ENCODE data around the gene GRM4.

GRM4 gene

DNA sequence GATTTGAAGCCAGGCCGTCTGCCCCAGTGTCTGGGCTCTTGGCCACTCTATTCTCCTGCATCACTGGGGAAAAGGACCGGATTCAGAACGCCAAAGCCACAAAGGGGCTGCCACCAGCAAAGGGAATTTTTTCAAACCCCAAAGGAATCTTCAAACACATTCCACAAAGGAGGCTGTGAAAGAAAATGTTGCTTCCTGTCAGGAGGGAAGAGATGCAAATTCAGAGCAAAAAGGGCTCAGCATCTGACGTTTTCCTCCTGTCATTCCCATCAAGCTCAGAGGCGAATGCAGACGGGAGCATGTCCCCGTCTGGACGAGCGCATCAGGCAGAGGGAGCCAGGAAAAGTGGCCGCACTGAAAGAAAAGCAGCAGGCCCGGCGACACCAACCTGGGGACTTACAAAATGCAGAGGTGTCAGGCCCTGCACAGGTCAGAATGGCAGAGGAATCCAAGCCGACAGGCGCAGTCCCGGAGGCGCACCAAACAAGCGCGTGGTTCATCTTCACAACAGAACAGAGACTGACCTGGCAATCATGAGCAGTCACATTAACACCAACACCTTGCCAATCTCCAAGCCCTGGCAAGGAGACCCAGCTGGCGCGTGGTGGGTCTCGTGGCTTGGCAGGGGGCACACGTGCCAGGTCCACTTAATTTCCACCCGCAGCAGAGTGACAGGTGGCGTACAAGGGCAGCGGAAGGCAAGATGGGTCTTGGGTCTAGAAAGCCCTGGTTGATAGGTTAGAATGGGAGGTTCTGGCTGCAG, 62.8 kb downstream of the GRM4 start:
- no peak for DNase-seq

DNA sequence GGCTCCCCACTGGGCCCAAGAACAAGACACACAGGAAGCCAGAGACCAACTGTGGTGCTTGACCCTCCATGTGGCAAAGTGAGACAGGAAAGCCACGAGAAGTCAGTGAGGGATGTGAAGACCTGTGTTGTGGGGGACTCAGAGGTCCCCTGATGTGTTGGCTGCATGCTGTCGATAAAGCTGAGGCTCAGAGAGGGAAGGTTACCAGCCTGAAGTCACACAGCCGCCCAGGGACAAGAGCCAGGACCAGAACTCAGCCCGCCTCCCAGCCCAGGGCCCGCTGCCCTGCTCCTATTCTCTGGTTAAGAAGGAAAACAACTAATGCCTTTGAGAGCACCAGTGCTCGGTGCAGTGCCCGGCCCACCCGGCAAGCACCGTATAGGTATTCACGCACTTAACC, 63.5 kb downstream of the GRM4 start:
- no peak for DNase-seq

DNA sequence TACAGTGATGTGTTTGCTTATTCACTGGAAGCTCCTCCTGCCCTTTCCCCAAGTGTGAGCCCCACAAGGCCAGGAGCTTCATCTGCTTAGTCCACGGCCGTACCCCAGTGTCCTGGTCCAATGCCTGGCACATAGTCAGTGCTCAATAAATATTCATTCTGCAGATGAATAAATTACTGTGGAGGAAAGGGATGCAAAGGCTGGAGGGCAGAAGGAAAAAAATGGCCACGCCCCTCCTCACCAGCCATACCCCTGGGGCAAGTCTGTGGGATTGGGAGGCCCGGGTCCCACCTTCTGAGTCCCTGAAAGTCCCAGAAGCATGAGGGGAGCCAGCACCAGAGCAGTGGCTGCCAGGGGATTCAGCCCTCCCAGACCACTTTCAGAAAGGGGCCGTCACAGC, 65.5 kb downstream of the GRM4 start:
- no peak for DNase-seq

- DNase-seq: no peak
Measured at GRCh38 chr6:34079899-34080298, 66.0 kb downstream of the GRM4 start.

GRCh38 chr6:34075906-34076305, 70.0 kb downstream of the GRM4 start:
- no peak for DNase-seq

- DNase-seq: no peak
Measured at GRCh38 chr6:34074064-34074742, 71.7 kb downstream of the GRM4 start.

GRCh38 chr6:34073540-34073939, 72.3 kb downstream of the GRM4 start:
- DNase-seq: no peak

DNA sequence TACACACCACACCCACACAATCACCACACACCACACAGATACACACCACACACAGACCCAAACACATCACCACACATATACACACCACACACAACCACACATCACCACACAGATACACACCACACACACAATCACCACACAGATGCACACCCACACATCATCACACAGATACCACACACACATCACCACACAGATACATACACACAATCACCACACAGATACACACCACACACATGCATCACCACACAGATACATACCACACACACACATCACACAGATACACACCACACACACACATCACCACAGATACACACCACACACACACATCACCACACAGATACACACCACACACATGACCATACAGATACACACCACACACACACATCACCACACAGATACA, 73.2 kb downstream of the GRM4 start:
- DNase-seq: no peak

- DNase-seq: no peak
Measured at GRCh38 chr6:34071884-34072379, 74.0 kb downstream of the GRM4 start.

- DNase-seq: no peak
Measured at GRCh38 chr6:34071136-34071883, 74.6 kb downstream of the GRM4 start.

DNA sequence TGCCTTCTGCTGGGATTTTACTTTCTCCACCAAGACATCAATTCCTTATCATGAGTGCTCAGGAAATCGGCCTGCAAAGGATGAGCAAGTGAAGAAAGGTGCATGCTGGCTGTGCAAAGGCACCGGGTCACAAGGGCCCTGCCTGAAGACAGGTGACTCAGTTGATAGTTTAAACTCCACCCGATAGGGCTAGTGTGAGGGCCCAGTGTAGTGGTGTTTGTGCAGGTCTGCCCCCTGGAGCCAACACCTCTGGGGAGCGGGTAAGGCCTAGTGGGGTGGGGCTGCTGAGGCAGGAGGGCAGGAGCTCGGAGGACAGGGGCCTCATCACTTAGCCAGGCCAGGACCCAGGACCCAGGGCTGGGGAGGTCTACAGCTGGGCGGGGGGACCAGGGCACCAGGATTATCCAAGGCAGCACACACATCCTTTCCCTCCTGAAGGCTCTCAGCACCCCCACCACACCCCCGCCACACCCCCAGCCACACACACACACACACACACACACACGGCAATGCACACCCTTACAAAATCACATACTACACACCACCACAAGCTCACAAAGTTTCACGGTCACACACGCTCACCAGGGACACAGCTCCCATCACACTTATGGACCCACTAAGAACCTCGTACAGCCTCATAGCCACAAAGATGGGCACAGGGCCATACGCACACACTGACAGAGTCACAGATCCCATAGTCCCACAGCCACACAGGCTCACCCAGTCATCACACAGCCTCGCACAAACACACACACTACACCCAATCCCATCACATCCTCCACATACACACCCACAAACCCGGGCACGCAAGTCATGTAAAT, 75.4 kb downstream of the GRM4 start:
- DNase-seq: no peak

GRCh38 chr6:34068462-34069044, 77.3 kb downstream of the GRM4 start:
- DNase-seq: no peak

DNA sequence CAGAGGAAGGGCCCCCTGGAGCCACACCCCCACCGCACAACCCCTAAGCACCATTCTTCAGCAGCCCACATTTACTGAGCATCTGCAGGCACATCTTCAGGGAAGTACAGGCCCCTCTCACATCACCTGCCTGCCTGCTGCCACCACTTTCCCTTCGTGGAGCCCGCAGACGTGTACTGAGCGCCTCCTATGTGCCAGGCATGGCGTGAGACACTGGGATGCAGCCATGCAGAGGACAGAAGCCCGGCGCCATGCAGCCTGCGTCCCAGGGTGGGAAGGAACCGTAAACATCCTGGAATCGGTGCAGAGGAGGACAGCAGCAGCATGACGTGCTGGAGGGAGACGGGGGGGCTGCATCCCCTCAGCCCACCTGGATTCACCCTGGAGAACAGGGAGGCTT, 78.1 kb downstream of the GRM4 start:
- DNase-seq: no peak

GRCh38 chr6:34066772-34067770, 78.8 kb downstream of the GRM4 start:
- no peak for DNase-seq

DNA sequence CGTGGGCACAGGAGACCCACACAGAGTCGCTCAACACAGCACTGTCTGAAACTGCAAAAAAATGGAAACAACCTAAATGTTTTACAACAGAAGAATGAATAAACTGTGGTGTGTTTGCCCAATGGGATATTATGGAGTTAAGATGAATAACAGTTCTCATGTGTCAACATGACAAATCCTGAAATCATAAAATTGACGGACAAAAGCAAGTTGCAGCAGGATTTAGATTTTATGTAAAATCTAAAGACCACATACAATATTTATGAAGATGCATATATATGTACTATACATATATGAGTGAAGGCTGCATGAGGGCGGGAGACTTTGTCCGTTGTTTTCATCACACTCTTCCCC, 79.7 kb downstream of the GRM4 start:
- DNase-seq: no peak

DNA sequence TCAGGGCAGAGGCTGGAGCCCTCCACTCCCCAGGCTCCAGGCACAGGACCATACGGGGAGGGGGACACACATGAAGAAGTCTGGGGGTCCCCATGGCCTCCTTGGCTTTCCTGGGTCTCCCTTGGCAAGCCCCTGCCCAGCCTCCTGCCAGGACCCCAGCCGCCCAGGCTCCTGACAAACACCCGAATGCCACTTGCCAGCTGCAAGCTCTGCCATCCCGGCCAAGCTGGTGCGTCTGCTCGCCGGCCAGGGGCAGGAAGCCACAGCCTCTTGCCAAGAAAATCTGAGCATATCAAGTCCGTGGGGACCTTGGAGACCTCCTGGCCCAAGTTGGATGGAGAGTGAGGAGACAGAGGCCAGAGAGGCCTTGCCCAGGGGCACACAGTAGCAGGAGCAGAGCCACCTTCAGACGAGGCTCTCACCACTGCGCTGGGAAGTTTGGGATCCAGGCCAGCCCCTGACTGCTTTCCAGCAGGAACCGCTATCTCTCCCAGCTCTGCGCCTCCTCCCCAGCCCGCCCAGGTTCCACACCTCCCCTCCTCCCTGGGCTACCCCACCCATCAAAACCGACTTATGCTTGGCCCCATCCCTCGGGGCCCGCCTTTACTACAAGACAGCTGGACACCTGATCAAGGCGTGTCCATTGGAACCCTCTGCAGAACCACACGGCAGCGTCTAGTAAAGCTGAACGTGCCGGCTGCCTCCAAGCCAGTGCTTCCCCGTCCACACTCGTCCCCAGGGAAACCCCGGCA, 80.2 kb downstream of the GRM4 start:
- peak; percentile 76 for DNase-seq

GRCh38 chr6:34064675-34065074, 81.2 kb downstream of the GRM4 start:
- no peak for DNase-seq

DNA sequence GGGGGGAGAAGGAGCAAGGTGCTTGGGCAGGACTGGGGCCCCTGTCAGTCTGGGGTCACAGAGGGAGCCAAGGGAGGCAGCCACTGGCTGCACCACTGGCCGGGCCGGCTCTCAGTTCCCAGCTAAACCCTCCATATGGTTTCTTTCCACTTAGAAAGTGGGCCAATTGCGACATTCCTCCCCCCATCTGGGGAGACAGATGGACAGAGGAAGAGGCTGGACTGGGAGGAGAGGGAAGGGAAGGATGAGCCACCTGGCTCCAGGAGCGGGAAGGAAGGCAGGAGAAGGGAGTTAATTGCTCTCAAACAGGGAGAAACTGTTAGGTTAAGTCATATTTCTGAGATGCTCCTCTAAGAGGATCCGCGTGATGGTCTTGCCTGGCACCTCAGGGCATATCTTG, 82.2 kb downstream of the GRM4 start:
- DNase-seq: peak; percentile 96

DNA sequence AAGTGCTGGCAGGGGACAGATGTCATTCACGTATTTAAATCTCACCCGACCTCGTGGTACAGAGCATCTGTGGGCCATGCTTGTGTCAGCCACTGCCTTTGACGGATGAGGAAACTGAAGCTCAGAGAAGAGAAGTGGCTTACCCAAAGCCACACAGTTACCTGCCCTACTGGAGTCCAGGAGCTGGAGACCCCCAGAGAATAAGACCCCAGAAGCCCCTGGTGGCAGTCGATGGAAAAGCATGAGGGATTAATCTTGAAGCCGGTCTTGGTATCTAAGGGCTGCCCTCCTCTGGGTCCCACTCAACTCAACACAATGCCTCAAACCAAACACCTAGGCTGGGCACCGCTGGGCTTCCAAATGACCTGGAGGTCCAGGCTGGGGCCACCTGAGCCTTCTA, 83.1 kb downstream of the GRM4 start:
- DNase-seq: no peak

GRCh38 chr6:34062156-34062555, 83.7 kb downstream of the GRM4 start:
- DNase-seq: no peak

DNA sequence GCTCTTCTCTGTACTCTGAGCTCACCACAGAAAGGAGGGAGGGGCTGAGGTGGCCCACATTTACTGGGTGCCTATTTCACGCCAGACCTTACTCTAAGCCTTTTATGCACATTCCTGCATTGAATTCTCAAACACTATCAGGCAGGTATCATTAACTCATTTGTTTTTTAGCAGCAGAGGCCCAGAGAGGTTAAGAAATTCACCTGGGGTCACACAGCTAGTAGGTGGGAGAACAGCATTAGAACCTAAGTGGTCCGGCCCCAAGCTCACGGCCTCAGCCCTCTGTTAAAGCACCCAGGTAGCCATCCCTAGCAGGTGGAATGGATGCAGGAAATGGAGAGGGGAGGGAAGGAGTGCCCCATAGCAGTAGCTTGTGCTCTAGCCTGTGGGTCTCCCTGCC, 84.5 kb downstream of the GRM4 start:
- no peak for DNase-seq

Measured in DMS 273 treated with DMSO at 0.1 percent for 48 hours (cell line).